ENCODE results near the gene HIVEP2. TPM values are rescaled to one million over a fixed set of nuclear protein-coding genes. Genes with fewer than 3 reads are reported as not detected.
A peak's percentile ranks its signal among the peaks of the same experiment; 100 is the strongest.

HIVEP2 gene
- total and polyA plus RNA-seq, 2 donors (not counting 1 experiment from before 2014, with no cell fraction given): 5.0 to 14.4 TPM

GRCh38 chr6:142867988-142868812 is 76.8 kb downstream of the HIVEP2 start:
- Histone ChIP-seq H3K4me2 (ENCODE audit: extremely low read depth, insufficient read depth, low read length) (peak overlapping the region; percentile 16), H3K27me3 (ENCODE audit: control insufficient read depth, insufficient read depth, low read length) (no peaks in the 10 kb centered on the region), H3K79me2 (ENCODE audit: control insufficient read depth, insufficient read depth, low read length) (peaks cover 17% of the 10 kb centered on the region), H3K36me3 (ENCODE audit: control insufficient read depth, insufficient read depth, low read length) (no peaks in the 10 kb centered on the region), H4K20me1 (ENCODE audit: control insufficient read depth, extremely low read depth, insufficient read depth, low read length) (no peaks in the 10 kb centered on the region), H3K4me1 (ENCODE audit: control insufficient read depth, extremely low read depth, insufficient read depth, low read length) (peaks cover 6% of the 10 kb centered on the region), H3K9ac (ENCODE audit: insufficient read depth, low read length) (no peak overlapping the region), H3K27ac (ENCODE audit: insufficient read depth, low read length) (no peak overlapping the region), H3K4me3 (replicated peaks in 1 of 4; ENCODE audit: control extremely low read depth in 1 of 4, insufficient read depth in 1 of 4, low read depth in 3 of 4, low read length in 4 of 4) (peak overlapping the region in 1 of 4 experiments; percentile 16), H3K9me3 (ENCODE audit: control insufficient read depth, insufficient read depth, low read depth, low read length) (no peaks in the 10 kb centered on the region), H2AFZ (ENCODE audit: low read length) (no peak overlapping the region)
- no peak for TF ChIP-seq CTCF (conservative IDR thresholded peaks at IDR 0.05 in 1 of 2, IDR thresholded peaks at IDR 0.05 in 1 of 2; ENCODE audit: low read depth in 1 of 2, low read length in 2 of 2)
- no peak for TF ChIP-seq EZH2 (IDR thresholded peaks at IDR 0.05; ENCODE audit: low read length, missing control alignments)
- peak; percentile 69 to 92 for DNase-seq (ENCODE audit: low read depth in 2 of 2)

- H3K4me1 ChIP-seq (ENCODE audit: control insufficient read depth, extremely low read depth, insufficient read depth, low read length): peaks cover 6% of the 10 kb centered on the region
- no peak overlapping the region for H3K9ac ChIP-seq (ENCODE audit: insufficient read depth, low read length)
- no peaks in the 10 kb centered on the region for H3K9me3 ChIP-seq (ENCODE audit: control insufficient read depth, insufficient read depth, low read depth, low read length)
- H2AFZ ChIP-seq (ENCODE audit: low read length): no peak overlapping the region
- no peaks in the 10 kb centered on the region for H4K20me1 ChIP-seq (ENCODE audit: control insufficient read depth, extremely low read depth, insufficient read depth, low read length)
- no peak overlapping the region for H3K4me3 ChIP-seq (replicated peaks in 1 of 4; ENCODE audit: control extremely low read depth in 1 of 4, insufficient read depth in 1 of 4, low read depth in 3 of 4, low read length in 4 of 4)
- H3K36me3 ChIP-seq (ENCODE audit: control insufficient read depth, insufficient read depth, low read length): no peaks in the 10 kb centered on the region
- H3K4me2 ChIP-seq (ENCODE audit: extremely low read depth, insufficient read depth, low read length): no peak overlapping the region
- H3K27me3 ChIP-seq (ENCODE audit: control insufficient read depth, insufficient read depth, low read length): no peaks in the 10 kb centered on the region
- H3K27ac ChIP-seq (ENCODE audit: insufficient read depth, low read length): no peak overlapping the region
- peaks cover 13% of the 10 kb centered on the region for H3K79me2 ChIP-seq (ENCODE audit: control insufficient read depth, insufficient read depth, low read length)
- DNase-seq (ENCODE audit: low read depth in 2 of 2): peak in 1 of 2 donors; percentile 64
- TF ChIP-seq EZH2 (IDR thresholded peaks at IDR 0.05; ENCODE audit: low read length, missing control alignments) (no peak), CTCF (conservative IDR thresholded peaks at IDR 0.05 in 1 of 2, IDR thresholded peaks at IDR 0.05 in 1 of 2; ENCODE audit: low read depth in 1 of 2, low read length in 2 of 2) (no peak)
Measured at GRCh38 chr6:142867355-142867801, 77.6 kb downstream of the HIVEP2 start.

- Histone ChIP-seq H3K4me3 (replicated peaks in 1 of 4; ENCODE audit: control extremely low read depth in 1 of 4, insufficient read depth in 1 of 4, low read depth in 3 of 4, low read length in 4 of 4) (no peak overlapping the region), H3K27me3 (ENCODE audit: control insufficient read depth, insufficient read depth, low read length) (no peaks in the 10 kb centered on the region), H4K20me1 (ENCODE audit: control insufficient read depth, extremely low read depth, insufficient read depth, low read length) (no peaks in the 10 kb centered on the region), H3K27ac (ENCODE audit: insufficient read depth, low read length) (no peak overlapping the region), H3K4me2 (ENCODE audit: extremely low read depth, insufficient read depth, low read length) (no peak overlapping the region), H3K4me1 (ENCODE audit: control insufficient read depth, extremely low read depth, insufficient read depth, low read length) (no peaks in the 10 kb centered on the region), H3K36me3 (ENCODE audit: control insufficient read depth, insufficient read depth, low read length) (no peaks in the 10 kb centered on the region), H3K9ac (ENCODE audit: insufficient read depth, low read length) (no peak overlapping the region), H3K9me3 (ENCODE audit: control insufficient read depth, insufficient read depth, low read depth, low read length) (no peaks in the 10 kb centered on the region), H3K79me2 (ENCODE audit: control insufficient read depth, insufficient read depth, low read length) (peaks cover 4% of the 10 kb centered on the region), H2AFZ (ENCODE audit: low read length) (no peak overlapping the region)
- TF ChIP-seq CTCF (conservative IDR thresholded peaks at IDR 0.05 in 1 of 2, IDR thresholded peaks at IDR 0.05 in 1 of 2; ENCODE audit: low read depth in 1 of 2, low read length in 2 of 2): no peak
- no peak for TF ChIP-seq EZH2 (IDR thresholded peaks at IDR 0.05; ENCODE audit: low read length, missing control alignments)
- DNase-seq (ENCODE audit: low read depth in 2 of 2): no peak
Measured at GRCh38 chr6:142863981-142864380, 81.0 kb downstream of the HIVEP2 start.

All from fibroblast of lung (primary cell).